ENCODE results near the gene EIF3D. TPM values are rescaled to one million over a fixed set of nuclear protein-coding genes. Genes with fewer than 3 reads are reported as not detected.

EIF3D gene
- total and polyA plus RNA-seq, 2 of the 4 experiments (the other 2 are of a cell fraction): 339 to 746 TPM

DNA sequence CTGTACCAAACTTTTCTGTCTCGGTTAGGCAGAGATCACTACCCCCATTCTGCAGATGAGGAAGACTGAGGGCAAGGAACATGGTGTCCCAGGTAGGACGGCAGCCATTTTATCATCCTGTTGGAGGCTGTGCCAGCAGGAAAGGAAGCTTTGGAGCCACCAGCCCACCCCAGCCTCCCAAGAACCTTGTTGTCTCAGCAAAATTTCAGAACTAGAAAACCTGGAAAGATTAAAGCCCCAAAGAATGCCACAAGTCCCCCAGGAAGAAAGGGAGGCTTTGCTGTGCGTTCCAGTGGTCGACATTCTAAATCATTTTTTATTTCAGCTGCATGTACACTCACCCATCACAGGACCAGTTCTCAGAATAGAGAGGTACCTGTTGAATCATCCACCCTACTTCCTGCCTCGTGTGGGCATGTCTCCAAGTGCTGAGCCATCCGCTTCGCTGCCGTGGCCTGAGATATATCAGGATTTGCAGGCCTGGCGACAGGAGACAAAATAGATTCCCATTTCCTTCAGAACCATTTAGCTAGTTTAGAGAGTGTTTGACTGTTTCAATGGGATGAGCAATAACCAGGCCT is 13.0 kb upstream of the EIF3D start:
- Histone ChIP-seq H3K27ac (ENCODE audit: insufficient read depth, low read length) (peak overlapping the region; percentile 17; the same call in 1 of the 2 replicates), H3K18ac (ENCODE audit: low read depth, low read length) (no peak overlapping the region; the same call in 1 of the 2 replicates), H3K23ac (ENCODE audit: low read depth, low read length) (0 out of 2 replicates have a peak overlapping the region, but pooled peaks have one; percentile 20), H3K4me2 (ENCODE audit: low read depth, low read length) (no peak overlapping the region), H3K27me3 (ENCODE audit: control insufficient read depth, insufficient read depth, low read length) (peaks cover 7% of the 10 kb centered on the region; the same call in 1 of the 2 replicates), H4K20me1 (ENCODE audit: insufficient read depth, low read length) (peaks cover 4% of the 10 kb centered on the region; the same call in 1 of the 2 replicates), H3K9ac (ENCODE audit: low read depth, low read length) (peak overlapping the region; percentile 0; the same call in 1 of the 2 replicates), H3K4ac (ENCODE audit: low read depth, low read length) (peak overlapping the region; percentile 85), H3K9me3 (ENCODE audit: control insufficient read depth, insufficient read depth, low read length) (no peaks in the 10 kb centered on the region), H2BK120ac (ENCODE audit: low read depth, low read length) (peak overlapping the region; percentile 50), H2AK9ac (replicated peaks; ENCODE audit: low read depth, low read length, poor library complexity) (peak overlapping the region; percentile 84), H3K79me1 (ENCODE audit: low read depth in 1 of 2, low read length in 2 of 2) (no peaks in the 10 kb centered on the region), H3K4me3 (ENCODE audit: insufficient read depth, low read depth, low read length) (no peak overlapping the region), H3K4me1 (ENCODE audit: control insufficient read depth, insufficient read depth, low read length) (peaks cover 10% of the 10 kb centered on the region; the same call in 1 of the 2 replicates), H4K5ac (ENCODE audit: low read depth, low read length) (peak overlapping the region; percentile 43; the same call in 1 of the 2 replicates), H2BK5ac (ENCODE audit: low read depth, low read length, poor library complexity, severe bottlenecking) (peak overlapping the region; percentile 53), H4K91ac (ENCODE audit: insufficient read depth, low read depth, low read length) (peak overlapping the region; percentile 84), H2AK5ac (ENCODE audit: low read depth, low read length) (peak overlapping the region; percentile 97), H3K9me1 (ENCODE audit: insufficient read depth, low read length) (peaks cover 10% of the 10 kb centered on the region; the same call in 1 of the 2 replicates), H2AFZ (replicated peaks; ENCODE audit: low read length, poor library complexity) (peak overlapping the region; percentile 73), H3K56ac (ENCODE audit: extremely low read depth, insufficient read depth, low read length) (no peak overlapping the region), H3K36me3 (ENCODE audit: control insufficient read depth, insufficient read depth, low read length) (no peaks in the 10 kb centered on the region), H3K14ac (replicated peaks; ENCODE audit: low read depth, low read length) (peak overlapping the region; percentile 42; the same call in 1 of the 2 replicates), H2BK20ac (ENCODE audit: low read depth, low read length) (peak overlapping the region; percentile 72; the same call in 1 of the 2 replicates), H4K8ac (ENCODE audit: low read depth in 2 of 2, low read length in 2 of 2) (peak overlapping the region; percentile 67 to 76), H2BK15ac (ENCODE audit: low read depth, low read length) (peak overlapping the region; percentile 77; the same call in 1 of the 3 replicates)
- DNase-seq (peak; percentile 96), ATAC-seq (ENCODE audit: low read depth) (peak; percentile 44; the same call in 1 of the 2 replicates)
- no TSS peak for BruUV-seq (replicated peaks)
- POLR2A ChIA-PET (ENCODE audit: unreplicated experiment): no interaction called here
- dilution Hi-C loops (cut with HindIII; ENCODE audit: low sequenced_read_pairs, unreplicated experiment) (no loop called here), intact Hi-C loops (cut with micrococcal nuclease) (no loop called here), in situ Hi-C loops (cut with MboI; ENCODE audit: low sequenced_read_pairs) (loop anchor here (10.0 kb wide), 1 partner anchor 233 kb away; the partner anchor contains the start of gene IFT27)
- 0% methylated on average over 1 of the region's 9 CpGs; no CpG with 5 or more reads in 1 of the 2 experiments for WGBS, 2 experiments (ENCODE audit: extremely low coverage in 2 of 2, insufficient read length in 1 of 2)
- CTCF ChIA-PET: interaction anchor here (1.5 kb wide), 1 partner anchor 314 kb away, joined by 4 read pairs; no protein-coding TSS in a partner anchor
- TF ChIP-seq CEBPB (IDR thresholded peaks at IDR 0.05; ENCODE audit: low read depth, low read length) (no peak), MAZ (IDR thresholded peaks at IDR 0.05; ENCODE audit: borderline replicate concordance, low read depth, low read length) (no peak), SMC3 (IDR thresholded peaks at IDR 0.05; ENCODE audit: low read depth, low read length) (no peak), RAD21 (IDR thresholded peaks at IDR 0.05; ENCODE audit: low read length) (no peak), FOS (IDR thresholded peaks at IDR 0.05; ENCODE audit: low read depth, low read length) (peak; percentile 54), NFE2L2 (IDR thresholded peaks at IDR 0.05; ENCODE audit: low read depth, low read length) (peak; percentile 6; the same call in 1 of the 2 replicates), MAFK (IDR thresholded peaks at IDR 0.05; ENCODE audit: low read depth, low read length) (peak; percentile 13; the same call in 1 of the 2 replicates), POLR2A (IDR thresholded peaks at IDR 0.05; ENCODE audit: low read depth, low read length) (no peak), CHD1 (IDR thresholded peaks at IDR 0.05; ENCODE audit: low read depth, low read length) (no peak), BHLHE40 (IDR thresholded peaks at IDR 0.05; ENCODE audit: low read depth, low read length) (peak; percentile 51), MXI1 (IDR thresholded peaks at IDR 0.05; ENCODE audit: borderline replicate concordance, low read depth, low read length) (no peak)
- TF ChIP-seq, protein P1, sequence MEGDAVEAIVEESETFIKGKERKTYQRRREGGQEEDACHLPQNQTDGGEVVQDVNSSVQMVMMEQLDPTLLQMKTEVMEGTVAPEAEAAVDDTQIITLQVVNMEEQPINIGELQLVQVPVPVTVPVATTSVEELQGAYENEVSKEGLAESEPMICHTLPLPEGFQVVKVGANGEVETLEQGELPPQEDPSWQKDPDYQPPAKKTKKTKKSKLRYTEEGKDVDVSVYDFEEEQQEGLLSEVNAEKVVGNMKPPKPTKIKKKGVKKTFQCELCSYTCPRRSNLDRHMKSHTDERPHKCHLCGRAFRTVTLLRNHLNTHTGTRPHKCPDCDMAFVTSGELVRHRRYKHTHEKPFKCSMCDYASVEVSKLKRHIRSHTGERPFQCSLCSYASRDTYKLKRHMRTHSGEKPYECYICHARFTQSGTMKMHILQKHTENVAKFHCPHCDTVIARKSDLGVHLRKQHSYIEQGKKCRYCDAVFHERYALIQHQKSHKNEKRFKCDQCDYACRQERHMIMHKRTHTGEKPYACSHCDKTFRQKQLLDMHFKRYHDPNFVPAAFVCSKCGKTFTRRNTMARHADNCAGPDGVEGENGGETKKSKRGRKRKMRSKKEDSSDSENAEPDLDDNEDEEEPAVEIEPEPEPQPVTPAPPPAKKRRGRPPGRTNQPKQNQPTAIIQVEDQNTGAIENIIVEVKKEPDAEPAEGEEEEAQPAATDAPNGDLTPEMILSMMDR (conservative IDR thresholded peaks at IDR 0.05; ENCODE audit: low read depth, low read length): no peak
- TF ChIP-seq, protein P2, sequence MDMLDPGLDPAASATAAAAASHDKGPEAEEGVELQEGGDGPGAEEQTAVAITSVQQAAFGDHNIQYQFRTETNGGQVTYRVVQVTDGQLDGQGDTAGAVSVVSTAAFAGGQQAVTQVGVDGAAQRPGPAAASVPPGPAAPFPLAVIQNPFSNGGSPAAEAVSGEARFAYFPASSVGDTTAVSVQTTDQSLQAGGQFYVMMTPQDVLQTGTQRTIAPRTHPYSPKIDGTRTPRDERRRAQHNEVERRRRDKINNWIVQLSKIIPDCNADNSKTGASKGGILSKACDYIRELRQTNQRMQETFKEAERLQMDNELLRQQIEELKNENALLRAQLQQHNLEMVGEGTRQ (IDR thresholded peaks at IDR 0.05; ENCODE audit: low read depth, low read length): no peak
- TF ChIP-seq, protein P3, sequence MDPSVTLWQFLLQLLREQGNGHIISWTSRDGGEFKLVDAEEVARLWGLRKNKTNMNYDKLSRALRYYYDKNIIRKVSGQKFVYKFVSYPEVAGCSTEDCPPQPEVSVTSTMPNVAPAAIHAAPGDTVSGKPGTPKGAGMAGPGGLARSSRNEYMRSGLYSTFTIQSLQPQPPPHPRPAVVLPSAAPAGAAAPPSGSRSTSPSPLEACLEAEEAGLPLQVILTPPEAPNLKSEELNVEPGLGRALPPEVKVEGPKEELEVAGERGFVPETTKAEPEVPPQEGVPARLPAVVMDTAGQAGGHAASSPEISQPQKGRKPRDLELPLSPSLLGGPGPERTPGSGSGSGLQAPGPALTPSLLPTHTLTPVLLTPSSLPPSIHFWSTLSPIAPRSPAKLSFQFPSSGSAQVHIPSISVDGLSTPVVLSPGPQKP (IDR thresholded peaks at IDR 0.05; ENCODE audit: borderline replicate concordance, low read depth, low read length): no peak

Measured in IMR-90 (cell line).